Brain pericyte (primary cell): ENCODE measurements around the gene CAPNS1.

Source experiments
- DNase-seq: peaks from one replicate; pipeline ENCODE4 v3.0.0-alpha.2; 2012; ENCODE audit warnings: low read depth, low spot score

Gene CAPNS1

GRCh38 chr19:36139473-36140303, at the start of gene CAPNS1:
Gene CAPNS1 (plus strand): TSS chr19:36140066. CDS start chr19:36141012, 946 bp downstream.
- DNase-seq: peak; percentile 87

GRCh38 chr19:36090910-36091695, 48.8 kb upstream of the CAPNS1 start:
- DNase-seq: no peak

GRCh38 chr19:36092566-36092965, 47.3 kb upstream of the CAPNS1 start:
- no peak for DNase-seq

GRCh38 chr19:36093146-36093662, 46.7 kb upstream of the CAPNS1 start:
- DNase-seq: no peak

GRCh38 chr19:36093687-36094086, 46.2 kb upstream of the CAPNS1 start:
- DNase-seq: no peak

- no peak for DNase-seq
These were observed 42.8 kb upstream of the CAPNS1 start for GRCh38 chr19:36097036-36097435.

GRCh38 chr19:36099166-36099785, 40.6 kb upstream of the CAPNS1 start:
- no peak for DNase-seq

GRCh38 chr19:36100476-36100875, 39.4 kb upstream of the CAPNS1 start:
- no peak for DNase-seq

- DNase-seq: no peak
These were observed 38.1 kb upstream of the CAPNS1 start for GRCh38 chr19:36101550-36102327.

GRCh38 chr19:36103040-36103626, 36.7 kb upstream of the CAPNS1 start:
- DNase-seq: no peak

- DNase-seq: no peak
These were observed 35.9 kb upstream of the CAPNS1 start for GRCh38 chr19:36103842-36104552.

GRCh38 chr19:36106441-36106840, 33.4 kb upstream of the CAPNS1 start:
- no peak for DNase-seq

- no peak for DNase-seq
These were observed 32.9 kb upstream of the CAPNS1 start for GRCh38 chr19:36106991-36107390.

- no peak for DNase-seq
These were observed 31.2 kb upstream of the CAPNS1 start for GRCh38 chr19:36108684-36109083.

- no peak for DNase-seq
These were observed 29.2 kb upstream of the CAPNS1 start, which contains the start of gene OVOL3 for GRCh38 chr19:36110487-36111199. Gene OVOL3 (plus strand): TSS chr19:36111143. CDS start chr19:36111203, 60 bp downstream.

- DNase-seq: no peak
These were observed 28.7 kb upstream of the CAPNS1 start for GRCh38 chr19:36111200-36111539.

- DNase-seq: no peak
These were observed 27.2 kb upstream of the CAPNS1 start for GRCh38 chr19:36112678-36113077.

- DNase-seq: no peak
These were observed 26.4 kb upstream of the CAPNS1 start for GRCh38 chr19:36113425-36113824.

GRCh38 chr19:36113894-36114720, 25.8 kb upstream of the CAPNS1 start:
- DNase-seq: no peak
